ENCODE measurements around the gene RGCC.
"Not testable (repeated sequence)": the region's sequence is repeated elsewhere in the genome, so short reads cannot be mapped to it uniquely, and the experiment has no call there.

The RGCC gene

GRCh38 chr13:41492432-41493260 lies 35.3 kb downstream of the RGCC start:
- no peak for DNase-seq

GRCh38 chr13:41494202-41494601 lies 36.9 kb downstream of the RGCC start:
- DNase-seq: no peak

GRCh38 chr13:41495044-41495443 lies 37.7 kb downstream of the RGCC start:
- no peak for DNase-seq

GRCh38 chr13:41496420-41497234 lies 39.3 kb downstream of the RGCC start:
- no peak for DNase-seq

- no peak for DNase-seq
Observed at GRCh38 chr13:41497436-41497835, 40.1 kb downstream of the RGCC start.

GRCh38 chr13:41499452-41499851 lies 42.1 kb downstream of the RGCC start:
- no peak for DNase-seq

GRCh38 chr13:41500511-41500910 lies 43.2 kb downstream of the RGCC start:
- peak; percentile 33 for DNase-seq

- DNase-seq: no peak
Observed at GRCh38 chr13:41501281-41501680, 43.9 kb downstream of the RGCC start.

- DNase-seq: no peak
Observed at GRCh38 chr13:41502031-41502430, 44.7 kb downstream of the RGCC start.

- no peak for DNase-seq
Observed at GRCh38 chr13:41502673-41503072, 45.3 kb downstream of the RGCC start.

GRCh38 chr13:41503356-41503755 lies 46.0 kb downstream of the RGCC start:
- DNase-seq: no peak

- DNase-seq: not testable (repeated sequence)
Observed at GRCh38 chr13:41504657-41505056, 47.3 kb downstream of the RGCC start.

GRCh38 chr13:41505209-41505835 lies 48.0 kb downstream of the RGCC start:
- DNase-seq: no peak

GRCh38 chr13:41506312-41506711 lies 49.0 kb downstream of the RGCC start:
- DNase-seq: no peak

GRCh38 chr13:41509971-41510370 lies 52.6 kb downstream of the RGCC start:
- no peak for DNase-seq

- DNase-seq: no peak
Observed at GRCh38 chr13:41511827-41512226, 54.5 kb downstream of the RGCC start.

- no peak for DNase-seq
Observed at GRCh38 chr13:41512441-41512840, 55.1 kb downstream of the RGCC start.

GRCh38 chr13:41513600-41513999 lies 56.2 kb downstream of the RGCC start:
- no peak for DNase-seq

- no peak for DNase-seq
Observed at GRCh38 chr13:41514853-41515395, 57.6 kb downstream of the RGCC start.

GRCh38 chr13:41515491-41516139 lies 58.3 kb downstream of the RGCC start:
- DNase-seq: no peak

- no peak for DNase-seq
Observed at GRCh38 chr13:41516166-41516565, 58.8 kb downstream of the RGCC start.

GRCh38 chr13:41516760-41517159 lies 59.4 kb downstream of the RGCC start:
- DNase-seq: no peak

Measured in NCI-H748 treated with DMSO at 0.1 percent for 48 hours (cell line).